ENCODE data around the gene LYST.

LYST gene

GRCh38 chr1:235714205-235714897 lies 152.4 kb downstream of the LYST start:
- H3K4me3 ChIP-seq (ENCODE audit: low read depth in 1 of 2, low read length in 1 of 2): no peak overlapping the region
- no peaks in the 10 kb centered on the region for H3K9me3 ChIP-seq
- peaks cover 100% of the 10 kb centered on the region for H3K36me3 ChIP-seq
- no peak for TF ChIP-seq CTCF (IDR thresholded peaks at IDR 0.05)
- no peaks in the 10 kb centered on the region for H3K4me1 ChIP-seq (ENCODE audit: control insufficient read depth in 1 of 2, insufficient read depth in 1 of 2, low read depth in 1 of 2, low read length in 1 of 2)
- no peak overlapping the region for H3K27ac ChIP-seq
- H3K27me3 ChIP-seq: no peaks in the 10 kb centered on the region

GRCh38 chr1:235712812-235713211 lies 153.9 kb downstream of the LYST start:
- Histone ChIP-seq H3K36me3 (peaks cover 100% of the 10 kb centered on the region), H3K27ac (no peak overlapping the region), H3K4me3 (ENCODE audit: low read depth in 1 of 2, low read length in 1 of 2) (no peak overlapping the region), H3K27me3 (no peaks in the 10 kb centered on the region), H3K9me3 (no peaks in the 10 kb centered on the region), H3K4me1 (ENCODE audit: control insufficient read depth in 1 of 2, insufficient read depth in 1 of 2, low read depth in 1 of 2, low read length in 1 of 2) (no peaks in the 10 kb centered on the region)
- no peak for TF ChIP-seq CTCF (IDR thresholded peaks at IDR 0.05)

GRCh38 chr1:235710687-235711086 lies 156.0 kb downstream of the LYST start:
- no peak overlapping the region for H3K4me3 ChIP-seq (ENCODE audit: low read depth in 1 of 2, low read length in 1 of 2)
- no peaks in the 10 kb centered on the region for H3K27me3 ChIP-seq
- no peak overlapping the region for H3K27ac ChIP-seq
- H3K36me3 ChIP-seq: peaks cover 100% of the 10 kb centered on the region
- no peak for TF ChIP-seq CTCF (IDR thresholded peaks at IDR 0.05)
- no peaks in the 10 kb centered on the region for H3K4me1 ChIP-seq (ENCODE audit: control insufficient read depth in 1 of 2, insufficient read depth in 1 of 2, low read depth in 1 of 2, low read length in 1 of 2)
- H3K9me3 ChIP-seq: no peaks in the 10 kb centered on the region

GRCh38 chr1:235709018-235709417 lies 157.7 kb downstream of the LYST start:
- H3K36me3 ChIP-seq: peaks cover 100% of the 10 kb centered on the region
- H3K27ac ChIP-seq: no peak overlapping the region
- no peak overlapping the region for H3K4me3 ChIP-seq (ENCODE audit: low read depth in 1 of 2, low read length in 1 of 2)
- no peaks in the 10 kb centered on the region for H3K4me1 ChIP-seq (ENCODE audit: control insufficient read depth in 1 of 2, insufficient read depth in 1 of 2, low read depth in 1 of 2, low read length in 1 of 2)
- TF ChIP-seq CTCF (IDR thresholded peaks at IDR 0.05): no peak
- no peaks in the 10 kb centered on the region for H3K9me3 ChIP-seq
- H3K27me3 ChIP-seq: no peaks in the 10 kb centered on the region

- no peaks in the 10 kb centered on the region for H3K9me3 ChIP-seq
- peaks cover 100% of the 10 kb centered on the region for H3K36me3 ChIP-seq
- no peaks in the 10 kb centered on the region for H3K4me1 ChIP-seq (ENCODE audit: control insufficient read depth in 1 of 2, insufficient read depth in 1 of 2, low read depth in 1 of 2, low read length in 1 of 2)
- no peak for TF ChIP-seq CTCF (IDR thresholded peaks at IDR 0.05)
- H3K27ac ChIP-seq: no peak overlapping the region
- H3K4me3 ChIP-seq (ENCODE audit: low read depth in 1 of 2, low read length in 1 of 2): no peak overlapping the region
- no peaks in the 10 kb centered on the region for H3K27me3 ChIP-seq
Measured at GRCh38 chr1:235708390-235708962, 158.2 kb downstream of the LYST start.

Measured in neutrophil (primary cell).